HepG2 (cell line): ENCODE results near the gene DNAJC8. TPM values are rescaled to one million over a fixed set of nuclear protein-coding genes. Genes with fewer than 3 reads are reported as not detected.
A peak's percentile ranks its signal among the peaks of the same experiment; 100 is the strongest.

Experiments
- AKNA ChIP-seq: sonication (generic); formaldehyde crosslinking; IDR thresholded peaks from 2 replicates; pipeline ENCODE4 v1.4.0; 2020; ENCODE audit warnings: missing genetic modification reagents, borderline replicate concordance
- ARID4A ChIP-seq: sonication (generic); formaldehyde crosslinking; IDR thresholded peaks from 2 replicates; pipeline ENCODE4 v1.5.0; 2020; ENCODE audit warnings: mild to moderate bottlenecking, missing genetic modification reagents, borderline replicate concordance
- BORCS8-MEF2B ChIP-seq: sonication (generic); formaldehyde crosslinking; IDR thresholded peaks from 2 replicates; pipeline ENCODE4 v1.8.0; 2022; ENCODE audit warnings: mild to moderate bottlenecking, missing genetic modification reagents
- ESRRA ChIP-seq: sonication (generic); formaldehyde crosslinking; IDR thresholded peaks from 2 replicates; pipeline ENCODE4 v1.5.1; 2020; ENCODE audit warnings: mild to moderate bottlenecking, low read depth, missing genetic modification reagents
- GATAD2A ChIP-seq: IDR thresholded peaks from 2 replicates; pipeline ENCODE4 v1.6.1; 2016
- IRF1 ChIP-seq: sonication (generic); formaldehyde crosslinking; IDR thresholded peaks from 2 replicates; pipeline ENCODE4 v1.4.0; 2020; ENCODE audit warnings: low read depth, mild to moderate bottlenecking, missing genetic modification reagents
- MAFG ChIP-seq: sonication (generic); formaldehyde crosslinking; IDR thresholded peaks from 2 replicates; pipeline ENCODE4 v1.5.1; 2020; ENCODE audit warnings: mild to moderate bottlenecking, missing genetic modification reagents
- NPAS2 ChIP-seq: sonication (generic); formaldehyde crosslinking; IDR thresholded peaks from 2 replicates; pipeline ENCODE4 v1.8.0; 2022; ENCODE audit warnings: mild to moderate bottlenecking, missing genetic modification reagents, borderline replicate concordance
- RARG ChIP-seq: sonication (generic); formaldehyde crosslinking; IDR thresholded peaks from 2 replicates; pipeline ENCODE4 v1.4.0; 2020; ENCODE audit warnings: low read depth, mild to moderate bottlenecking, missing genetic modification reagents
- RORA ChIP-seq: sonication (generic); formaldehyde crosslinking; IDR thresholded peaks from 2 replicates; pipeline ENCODE4 v1.5.0; 2020; ENCODE audit warnings: mild to moderate bottlenecking, missing genetic modification reagents, moderate library complexity
- SKI ChIP-seq: fragments of 450-650 bp; IDR thresholded peaks from one replicate; pipeline ENCODE4 v1.6.1; 2018; ENCODE audit warnings: mild to moderate bottlenecking; ENCODE audit not compliant: partially characterized antibody
- SMC3 ChIP-seq: IDR thresholded peaks from 2 replicates; pipeline ENCODE4 v1.6.1; 2011; ENCODE audit warnings: low read length, improper control_type of control experiment
- SOX13 ChIP-seq, 3 experiments: fragments of 450-650 bp in 1 of 3; sonication (generic) in 1 of 3; formaldehyde crosslinking in 1 of 3; IDR thresholded peaks in 2 of 3; conservative IDR thresholded peaks in 1 of 3; 2 replicates each; pipeline versions ENCODE4 v1.5.0 to v1.6.1; 2016 to 2020; ENCODE audit warnings: antibody characterized with exemption in 1 of 3, mild to moderate bottlenecking in 1 of 3, missing compliant biosample characterization in 1 of 3, missing genetic modification reagents in 1 of 3, moderate library complexity in 1 of 3
- THAP7 ChIP-seq: sonication (generic); formaldehyde crosslinking; IDR thresholded peaks from 2 replicates; pipeline ENCODE4 v1.8.1; 2023; ENCODE audit warnings: mild to moderate bottlenecking, missing genetic modification reagents
- TOE1 ChIP-seq: sonication (generic); formaldehyde crosslinking; IDR thresholded peaks from 2 replicates; pipeline ENCODE4 v1.4.0; 2020; ENCODE audit warnings: mild to moderate bottlenecking, missing genetic modification reagents
- ZEB1 ChIP-seq: IDR thresholded peaks from 2 replicates; pipeline ENCODE4 v1.6.1; 2012; ENCODE audit warnings: mild to moderate bottlenecking, low read depth, inconsistent platforms; ENCODE audit not compliant: insufficient replicate concordance
- ZNF17 ChIP-seq: sonication (generic); formaldehyde crosslinking; IDR thresholded peaks from 2 replicates; pipeline ENCODE4 v1.5.0; 2020; ENCODE audit warnings: mild to moderate bottlenecking, missing genetic modification reagents
- polyA plus RNA-seq, 8 experiments: library from polyadenylated mRNA; depleted of rRNA in 3 of 8; stranded (reverse) in 7 of 8; unstranded in 1 of 8; fragments of >200 nt; fragmentation: Illumina TruSeq in 4 of 8; extraction: Trizol in 4 of 8; gene quantifications; 2 replicates each; pipeline versions ENCODE4 v1.2.1 to v1.2.3, GENCODE V29; 2011 to 2016; ENCODE audit warnings: low read depth in 4 of 8, missing spikeins in 1 of 8, mixed read lengths in 1 of 8; ENCODE audit not compliant: insufficient read depth in 1 of 8
- total RNA-seq, 5 experiments: library from RNA; depleted of rRNA; stranded (reverse); fragments of >200 nt; fragmentation: Illumina TruSeq; extraction: Trizol; gene quantifications; 2 replicates each; pipeline ENCODE4 v1.2.3, GENCODE V29; 2016; ENCODE audit warnings: low read depth in 1 of 5

DNAJC8 gene
- total and polyA plus RNA-seq, 2 of the 13 experiments (the other 11 are each of a cell fraction or from before 2014, with no cell fraction given), result 54.5 to 126 TPM

GRCh38 chr1:28246427-28246832, 13.6 kb upstream of the DNAJC8 start (continued):
- TF ChIP-seq ARID4A (CRISPR knock-in tag) (peak; percentile 6; the same call in 1 of the 2 replicates), IRF1 (CRISPR knock-in tag) (no peak), RARG (CRISPR knock-in tag) (no peak), ZEB1 (peak; percentile 34), THAP7 (CRISPR knock-in tag) (no peak), MAFG (CRISPR knock-in tag) (no peak), SMC3 (peak; percentile 48; the same call in 1 of the 2 replicates), SKI (no peak), RORA (CRISPR knock-in tag) (0 out of 2 replicates have a peak, but pooled peaks have one; percentile 68), TOE1 (CRISPR knock-in tag) (no peak; the same call in 1 of the 2 replicates), NPAS2 (CRISPR knock-in tag) (no peak), AKNA (CRISPR knock-in tag) (no peak), SOX13 (IDR thresholded peaks at IDR 0.05) (no peak), SOX13 (CRISPR knock-in tag; conservative IDR thresholded peaks at IDR 0.05 in 1 of 2, IDR thresholded peaks at IDR 0.05 in 1 of 2) (peak in 1 of 2 experiments; percentile 66; a peak in 2 of 4 replicates), GATAD2A (CRISPR knock-in tag) (peak; percentile 69), BORCS8-MEF2B (CRISPR knock-in tag) (no peak), ESRRA (CRISPR knock-in tag) (no peak), ZNF17 (CRISPR knock-in tag) (no peak)
